HG03558 (cell line): Measurements from ENCODE around the gene FAM177B.

ENCODE experiments used
- ATAC-seq: cut with Tn5 transposase; IDR thresholded peaks from one replicate; pipeline ENCODE4 v1.9.1; 2021; ENCODE audit warnings: moderate number of reproducible peaks; ENCODE audit not compliant: unreplicated experiment; ENCODE audit errors: extremely low read depth

Gene FAM177B

DNA sequence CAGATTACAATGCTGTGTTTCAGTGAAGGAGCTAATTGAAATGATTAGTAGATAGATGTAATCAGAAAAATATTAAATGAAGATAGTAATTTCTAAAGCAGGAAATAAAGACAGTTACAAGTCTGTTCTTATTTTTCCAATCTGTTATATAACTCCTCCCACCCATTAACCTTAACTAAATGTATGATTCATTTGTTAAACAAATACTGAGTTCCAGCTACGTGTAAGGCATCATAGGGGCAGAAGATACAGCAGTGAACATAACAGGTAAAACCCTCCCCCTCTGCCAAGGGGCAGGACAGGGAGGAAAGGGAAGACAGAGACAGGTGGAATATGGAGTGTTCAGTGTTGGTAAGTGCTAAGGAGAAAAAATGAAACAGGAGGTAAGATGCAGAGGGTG, at the start of gene FAM177B:
Gene FAM177B (plus strand): TSS at position 231 of the 400 bp plus-strand sequence. CDS start 9,344 bp downstream, outside the sequence.
- ATAC-seq: no peak

DNA sequence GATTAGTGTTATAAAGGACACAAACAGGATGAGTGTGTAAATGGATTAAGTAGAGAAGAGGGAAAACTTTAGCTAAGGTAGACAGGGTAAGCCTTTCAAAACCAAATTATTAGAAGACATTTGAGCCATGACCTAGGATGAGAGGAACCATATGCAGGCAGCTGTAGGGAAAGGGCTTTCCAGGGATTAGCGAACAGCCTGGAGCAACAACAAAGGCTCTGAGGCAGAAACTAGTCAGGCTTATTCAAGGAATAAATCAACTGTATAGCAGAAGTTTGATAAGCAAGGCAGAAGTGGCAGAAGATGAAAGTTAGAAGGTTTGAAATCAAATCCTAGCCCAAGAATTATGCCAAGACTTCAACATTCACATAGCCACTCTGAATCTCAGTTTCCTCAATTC, 46.0 kb upstream of the FAM177B start:
- ATAC-seq: no peak

DNA sequence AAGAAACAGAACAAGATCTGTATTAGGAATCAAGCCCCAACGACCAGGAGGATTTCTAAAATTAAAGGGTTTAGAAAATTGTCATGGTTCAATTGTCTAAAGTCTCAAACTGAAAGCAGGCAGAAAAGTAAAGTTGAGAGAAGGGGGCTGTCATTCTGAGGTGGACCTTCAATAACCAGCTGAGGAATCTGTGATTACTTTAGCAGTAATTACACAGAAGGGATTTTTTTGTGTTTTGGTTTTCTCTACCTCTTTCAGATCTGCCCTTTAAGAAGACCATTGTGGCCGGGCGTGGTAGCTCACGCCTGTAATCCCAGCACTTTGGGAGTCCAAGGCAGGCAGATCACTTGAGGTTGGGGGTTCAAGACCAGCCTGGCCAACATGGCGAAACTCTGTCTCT, 42.1 kb upstream of the FAM177B start:
- ATAC-seq: no peak

DNA sequence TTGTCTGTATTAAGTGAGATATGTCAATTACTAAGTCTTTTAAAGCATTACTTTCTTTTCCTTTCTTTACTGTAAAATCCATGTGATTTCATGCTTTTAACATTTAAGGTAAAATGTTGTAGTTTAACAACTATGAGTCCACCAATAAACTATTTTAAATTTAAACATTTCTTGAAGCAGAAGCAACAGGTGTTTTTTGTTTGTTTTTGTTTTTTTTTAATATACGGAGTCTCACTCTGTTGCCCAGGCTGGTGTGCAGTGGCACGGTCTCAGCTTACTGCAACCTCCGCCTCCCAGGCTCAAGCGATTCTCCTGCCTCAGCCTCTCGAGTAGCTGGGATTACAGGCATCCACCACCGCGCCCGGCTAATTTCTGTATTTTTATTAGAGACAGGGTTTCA, 40.3 kb upstream of the FAM177B start:
- ATAC-seq: no peak

DNA sequence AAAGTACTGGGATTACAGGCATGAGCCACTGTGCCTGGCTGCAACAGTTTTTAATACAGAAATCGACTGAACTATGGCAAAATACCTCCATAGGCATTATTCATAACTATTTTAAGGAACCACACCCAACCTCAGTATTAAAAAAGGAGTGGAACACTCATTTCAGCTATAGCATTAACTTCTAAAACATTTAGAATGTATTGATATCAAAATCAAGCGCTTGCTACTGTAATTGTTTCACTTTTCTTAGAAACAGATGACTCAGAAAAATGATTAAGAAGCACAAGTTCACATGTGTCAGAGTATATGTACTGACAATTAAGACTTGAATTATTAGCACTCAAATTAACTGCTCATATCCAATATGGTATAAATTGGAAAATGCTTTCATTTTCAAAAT, 39.8 kb upstream of the FAM177B start:
- no peak for ATAC-seq

DNA sequence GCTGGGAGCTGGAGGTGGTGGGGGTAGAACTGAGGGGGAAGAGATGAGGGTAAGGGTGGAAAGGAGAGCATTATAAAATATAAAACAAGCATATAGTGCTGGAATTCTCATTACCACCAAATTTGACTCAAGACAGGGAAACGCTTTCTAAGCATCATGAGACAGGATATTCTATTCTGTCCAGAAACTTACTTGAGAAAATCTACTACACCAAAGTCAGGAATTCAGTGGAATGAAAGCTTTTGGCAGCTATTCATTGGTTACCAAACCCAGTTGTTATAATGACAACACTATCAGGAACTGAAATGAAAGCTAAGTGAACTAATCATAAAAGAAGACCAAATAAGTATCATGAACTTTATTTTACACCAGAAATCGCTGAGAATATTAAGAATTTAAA, 39.2 kb upstream of the FAM177B start:
- no peak for ATAC-seq

DNA sequence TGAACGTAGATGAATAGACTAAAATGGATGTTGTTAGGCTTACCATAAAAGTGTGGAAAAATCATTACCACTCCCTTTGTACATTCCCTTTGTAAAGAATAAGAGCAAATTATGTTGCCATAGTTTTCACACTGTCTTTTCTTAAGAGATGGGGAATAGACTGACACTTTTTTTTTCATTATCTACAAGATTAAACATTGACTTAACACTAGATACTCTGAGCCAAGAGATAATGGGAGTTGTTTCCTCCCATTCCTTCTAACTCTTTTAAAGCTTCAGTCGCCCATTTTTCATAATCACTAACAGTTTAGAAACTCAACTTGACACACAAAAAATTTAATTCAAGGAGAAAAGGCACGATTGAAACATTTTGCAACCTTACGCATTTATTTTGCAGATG, 34.8 kb upstream of the FAM177B start:
- ATAC-seq: no peak

DNA sequence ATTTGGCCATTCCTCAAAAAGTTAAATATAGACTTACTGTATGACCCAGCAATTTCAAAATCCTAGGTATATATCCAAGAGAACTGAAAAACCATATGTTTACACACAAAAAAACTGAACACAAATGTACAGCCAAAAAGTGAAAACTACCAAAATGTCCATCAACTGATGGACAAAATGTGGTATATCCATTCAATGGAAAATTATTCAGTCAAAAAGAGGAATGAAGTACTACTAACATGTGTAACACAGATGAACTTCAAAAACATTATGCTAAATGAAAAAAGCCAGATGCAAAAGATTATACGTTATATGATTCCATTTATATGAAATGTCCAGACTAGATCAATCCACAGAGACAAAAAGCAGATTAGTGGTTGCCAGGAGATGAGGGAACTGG, 32.7 kb upstream of the FAM177B start:
- ATAC-seq: no peak

DNA sequence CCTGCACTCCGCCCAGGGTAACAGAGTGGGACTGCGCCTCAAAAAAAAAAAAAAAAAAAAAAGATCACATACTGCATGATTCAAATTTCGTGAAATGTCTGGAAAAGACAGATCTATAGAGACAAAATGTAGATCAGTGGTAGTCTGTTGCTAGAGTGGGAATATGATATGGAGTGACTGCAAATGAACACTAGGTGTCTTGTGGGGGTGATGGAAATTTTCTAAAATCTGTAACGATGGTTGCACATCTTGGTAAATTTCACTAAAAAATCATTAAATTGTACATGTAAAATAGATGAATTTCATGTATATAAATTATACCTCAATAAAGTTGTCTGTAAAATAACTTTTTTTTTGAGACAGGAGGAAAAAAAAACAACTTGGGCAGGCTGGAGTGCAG, 30.2 kb upstream of the FAM177B start:
- no peak for ATAC-seq

DNA sequence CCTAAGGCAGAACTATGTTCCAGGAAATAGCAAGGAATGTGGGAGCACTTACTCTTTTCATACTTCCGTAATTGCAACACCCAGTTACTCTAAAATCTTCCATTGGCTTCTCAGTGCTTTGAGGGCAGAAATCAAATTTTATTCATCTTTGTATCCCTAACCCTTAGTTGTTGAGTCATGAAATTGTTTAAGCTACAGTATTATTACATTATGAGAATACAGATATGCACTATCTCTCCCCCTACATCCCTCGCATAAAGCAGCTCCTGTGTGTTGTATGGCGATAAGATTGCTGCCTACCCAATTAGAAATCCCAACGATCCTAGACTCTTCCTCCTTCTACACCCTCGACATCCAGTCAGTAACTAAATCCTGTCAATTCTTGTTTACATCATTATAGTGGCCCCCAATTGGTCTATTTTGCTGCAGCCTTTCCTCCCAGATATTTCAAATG, 27.3 kb upstream of the FAM177B start:
- ATAC-seq: no peak

DNA sequence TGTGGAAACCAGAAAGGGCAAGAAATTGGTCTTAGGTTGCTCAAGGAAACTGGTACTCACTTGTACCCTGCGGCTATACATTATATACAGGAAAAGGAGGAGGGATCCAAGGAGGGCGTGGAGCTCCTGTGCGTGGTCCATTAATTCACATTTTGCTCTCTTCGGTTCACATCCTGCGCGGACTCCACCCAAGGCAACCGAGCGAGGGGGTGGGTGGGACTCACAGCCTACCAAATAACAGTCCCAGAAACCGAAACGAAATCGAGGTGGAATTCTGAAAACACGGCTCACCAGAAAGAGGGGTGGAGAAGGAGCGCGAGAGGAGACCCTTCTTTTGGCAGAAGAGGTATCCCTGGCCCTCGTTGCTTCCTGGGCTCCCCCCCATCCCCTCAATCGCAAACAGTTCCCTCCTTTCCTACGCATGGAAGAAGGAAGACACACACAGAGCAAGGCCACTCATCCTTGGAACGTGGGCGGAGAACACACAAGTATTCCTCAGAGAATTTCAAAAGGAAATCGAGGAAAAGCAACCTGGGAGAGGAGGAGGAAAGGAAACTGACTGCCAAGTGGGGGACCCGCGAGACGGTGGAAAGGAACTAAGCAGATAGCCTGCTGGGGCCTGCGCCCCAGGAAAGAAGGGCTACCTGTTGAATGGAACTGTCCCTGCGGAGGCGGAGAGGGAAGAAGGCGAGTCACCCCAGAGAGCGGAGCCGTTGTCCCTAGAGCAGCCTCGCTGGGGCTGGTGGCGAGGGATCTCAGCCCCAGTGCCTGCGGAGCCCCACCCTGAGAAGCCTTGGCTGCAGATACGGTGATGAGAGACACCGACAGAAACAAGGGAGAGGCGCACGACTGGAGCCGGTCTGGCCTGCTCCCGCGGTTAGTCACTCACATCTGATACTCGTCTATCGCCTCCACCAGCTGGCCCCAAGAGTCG, 25.4 kb upstream of the FAM177B start:
- ATAC-seq: peak; percentile 22

DNA sequence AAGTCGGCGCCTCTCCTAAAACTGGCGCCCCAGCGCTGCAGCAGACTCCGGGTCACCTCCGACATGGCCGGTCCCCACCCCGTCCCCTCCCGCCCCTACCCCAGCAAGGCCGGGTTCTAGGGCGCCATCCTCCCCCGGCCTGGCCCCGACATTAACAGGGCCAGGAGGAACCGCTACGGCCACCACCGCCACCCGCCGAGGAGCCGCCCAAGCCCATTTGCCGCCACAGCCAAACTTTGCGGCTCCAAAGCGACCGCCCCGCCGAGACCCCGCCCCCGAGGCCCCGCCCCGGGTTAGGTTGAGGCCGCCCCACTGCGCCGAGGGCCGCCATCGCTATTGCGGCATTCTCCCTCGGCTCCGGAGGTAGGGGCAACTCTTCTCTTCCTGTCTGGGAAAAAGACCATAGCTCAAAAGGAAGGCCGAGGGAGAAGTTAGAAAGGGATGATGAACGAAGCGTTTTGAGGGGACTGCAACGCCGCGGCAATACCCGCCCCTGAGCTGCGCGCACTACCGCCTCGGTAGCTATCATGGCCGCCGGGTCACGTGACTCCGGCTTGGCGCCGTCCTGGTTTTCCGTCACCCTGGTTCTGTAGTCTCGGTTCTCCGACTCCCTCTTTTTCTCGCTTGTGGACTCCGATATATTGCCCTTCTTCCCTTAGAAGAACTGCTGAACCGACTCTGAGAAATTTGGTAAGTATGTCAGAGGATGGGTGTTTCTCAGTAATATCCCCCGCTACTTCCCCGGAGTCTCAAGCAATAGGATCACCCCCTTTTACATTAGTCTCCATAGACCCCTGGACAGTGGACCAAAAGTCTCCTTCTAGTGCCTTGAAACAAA, 24.5 kb upstream of the FAM177B start, which contains the start of the genes AIDA and BROX:
Gene AIDA (minus strand): TSS at position 239 of the 838 bp plus-strand sequence. CDS start 174 bp downstream, at position 65.
Gene BROX (plus strand): TSS at position 312 of the 838 bp plus-strand sequence. CDS start 3,136 bp downstream, outside the sequence.
- ATAC-seq: peak; percentile 48

DNA sequence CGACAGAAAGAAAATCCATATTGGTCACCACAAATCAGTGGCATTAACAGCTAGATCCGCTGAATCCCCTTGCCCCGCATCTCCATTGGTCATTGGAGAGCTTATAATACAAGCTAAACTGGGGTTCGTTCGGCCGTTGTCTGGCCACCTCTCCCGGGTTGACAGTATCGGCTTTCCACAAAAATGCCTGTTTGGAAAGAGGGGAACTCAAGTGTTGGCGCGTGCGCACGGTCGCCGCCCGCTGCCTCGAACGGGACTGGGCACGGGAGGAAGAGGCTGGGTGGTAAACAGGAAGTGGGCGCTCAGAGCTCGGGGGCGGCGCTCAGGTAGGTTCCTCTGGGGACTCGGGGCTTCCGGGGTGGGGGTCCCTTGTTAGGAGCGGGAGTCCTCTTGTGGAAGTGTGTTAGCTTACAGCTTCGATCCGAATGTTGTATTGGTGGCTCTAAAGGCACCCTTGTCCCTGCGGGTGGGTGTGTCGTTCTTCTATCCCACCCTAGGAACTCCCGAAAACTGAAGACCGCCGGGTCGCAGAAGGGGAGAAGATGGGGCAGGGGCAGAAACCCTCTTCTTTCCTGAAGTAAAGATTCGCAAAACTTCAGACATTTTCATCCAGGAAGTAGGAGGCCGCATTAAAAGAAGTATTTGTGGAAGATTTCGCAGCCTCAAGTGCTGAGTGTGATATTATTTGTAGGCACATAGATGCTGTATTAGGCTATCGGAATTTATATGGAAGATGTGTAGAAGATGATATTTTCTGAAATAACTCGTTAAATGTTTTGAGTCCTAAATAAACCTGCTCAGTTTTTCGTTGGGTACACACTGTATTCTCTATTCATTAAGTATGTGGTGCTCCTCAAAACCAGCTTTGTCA, 23.7 kb upstream of the FAM177B start:
- ATAC-seq: peak; percentile 59

DNA sequence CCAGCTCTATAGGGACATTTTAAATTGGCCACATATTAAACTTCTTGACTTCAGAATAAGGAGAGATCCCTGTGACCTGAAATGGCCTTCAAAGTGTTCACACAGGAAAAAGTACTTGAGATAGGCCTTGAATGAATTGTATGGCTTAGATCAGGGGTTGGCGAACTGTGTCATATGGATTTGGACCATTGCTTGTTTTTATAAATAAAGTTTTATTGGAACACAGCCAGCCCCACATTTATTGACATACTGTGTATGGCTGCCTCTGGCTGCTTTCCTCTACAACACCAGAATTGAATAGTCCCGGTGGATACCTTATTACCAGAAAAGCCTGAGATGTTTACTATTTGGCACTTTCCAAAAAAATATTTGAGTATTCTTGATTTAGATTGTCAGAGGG, 20.6 kb upstream of the FAM177B start:
- ATAC-seq: no peak

DNA sequence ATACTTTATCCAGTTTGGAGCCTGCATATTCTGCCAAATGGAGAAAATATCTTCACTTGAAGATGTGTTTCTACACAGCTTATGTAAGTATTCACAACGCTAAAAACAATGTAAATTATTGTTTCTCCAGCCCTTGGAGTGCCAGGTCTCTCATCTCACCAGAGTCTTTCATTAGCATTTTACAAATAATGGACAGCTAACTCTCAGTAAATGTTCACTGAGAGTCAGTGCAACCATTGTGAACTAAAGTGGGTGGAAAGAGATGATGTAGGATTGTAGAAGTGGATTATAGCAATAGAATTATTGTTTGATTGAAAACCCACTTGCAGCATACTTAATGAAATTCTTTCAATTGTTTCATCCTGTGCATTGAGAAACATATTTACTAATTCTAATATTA, 8.3 kb upstream of the FAM177B start:
- ATAC-seq: no peak

DNA sequence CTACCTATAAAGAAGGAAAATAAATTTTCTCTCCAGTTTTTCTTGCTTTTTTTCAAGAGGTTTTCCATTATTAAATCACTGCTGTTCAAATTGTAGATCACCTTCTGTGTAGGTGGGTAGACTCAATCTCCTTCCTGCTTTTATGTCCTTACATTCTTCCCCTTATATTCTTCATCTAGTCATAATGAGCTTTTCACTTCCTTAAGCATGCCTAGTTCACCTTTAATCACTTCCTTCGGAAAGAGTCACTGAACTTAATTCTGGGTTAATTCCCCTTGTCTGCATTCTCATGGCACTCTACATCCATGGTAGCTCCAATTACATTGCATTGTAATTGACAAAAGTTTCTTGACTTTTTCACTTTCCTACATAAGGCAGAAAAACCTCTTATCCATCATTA, 6.1 kb upstream of the FAM177B start:
- ATAC-seq: no peak

DNA sequence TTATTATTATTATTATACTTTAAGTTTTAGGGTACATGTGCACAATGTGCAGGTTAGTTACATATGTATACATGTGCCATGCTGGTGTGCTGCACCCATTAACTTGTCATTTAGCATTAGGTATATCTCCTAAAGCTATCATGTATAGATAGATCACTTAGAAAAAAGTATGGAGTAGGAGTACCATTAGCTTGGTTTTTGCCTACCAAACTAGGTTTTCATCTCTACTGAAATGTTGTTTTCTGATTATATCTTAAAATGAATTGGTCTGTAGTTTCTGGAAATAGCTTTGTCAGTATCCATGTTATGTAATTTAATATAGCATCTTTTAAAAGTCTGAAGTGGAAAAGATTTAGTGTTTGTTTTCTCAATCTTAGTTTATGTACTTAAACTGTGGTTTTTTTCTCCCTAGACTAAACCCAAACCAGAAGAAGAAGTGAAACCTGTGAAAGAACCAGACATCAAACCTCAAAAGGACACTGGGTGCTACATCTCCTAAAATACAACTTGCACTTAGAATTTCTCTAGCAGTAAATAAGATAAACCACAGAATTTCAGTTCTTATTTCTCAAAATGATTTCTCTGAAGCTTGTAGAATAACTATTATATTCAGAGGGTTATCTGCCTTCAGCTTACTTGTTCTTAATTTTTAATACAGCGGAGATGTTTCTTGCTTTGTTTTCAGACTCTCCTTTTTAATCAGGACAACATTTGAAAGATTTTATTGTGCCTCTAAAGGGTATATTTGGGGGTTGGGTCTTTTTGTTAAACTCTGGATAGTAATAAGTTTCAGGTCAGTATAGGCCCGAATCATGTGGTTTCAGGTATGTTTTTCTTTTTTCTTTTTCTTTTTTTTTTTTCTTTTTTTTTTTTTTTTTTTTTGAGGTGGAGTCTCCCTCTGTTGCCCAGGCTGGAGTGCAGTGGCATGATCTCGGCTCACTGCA, 4.5 kb upstream of the FAM177B start:
- ATAC-seq: peak; percentile 96

DNA sequence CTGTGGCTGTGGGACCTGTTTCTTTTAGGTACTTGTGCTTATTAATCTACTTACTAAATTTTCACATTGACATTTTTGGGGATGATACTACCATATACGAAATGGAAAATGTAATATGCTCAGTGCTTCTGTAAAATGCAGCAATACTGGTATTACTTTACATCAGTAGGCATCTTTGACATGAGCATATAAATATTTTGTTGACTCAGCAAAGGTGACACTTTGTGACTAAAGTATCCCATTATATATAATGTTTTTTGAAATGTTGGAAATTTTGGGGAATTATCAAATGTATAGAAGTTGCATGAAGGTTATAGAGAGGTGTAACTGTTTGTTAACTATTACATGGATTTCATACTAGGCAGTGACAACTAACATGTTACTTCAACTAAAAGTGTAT, 2.3 kb upstream of the FAM177B start:
- ATAC-seq: no peak

DNA sequence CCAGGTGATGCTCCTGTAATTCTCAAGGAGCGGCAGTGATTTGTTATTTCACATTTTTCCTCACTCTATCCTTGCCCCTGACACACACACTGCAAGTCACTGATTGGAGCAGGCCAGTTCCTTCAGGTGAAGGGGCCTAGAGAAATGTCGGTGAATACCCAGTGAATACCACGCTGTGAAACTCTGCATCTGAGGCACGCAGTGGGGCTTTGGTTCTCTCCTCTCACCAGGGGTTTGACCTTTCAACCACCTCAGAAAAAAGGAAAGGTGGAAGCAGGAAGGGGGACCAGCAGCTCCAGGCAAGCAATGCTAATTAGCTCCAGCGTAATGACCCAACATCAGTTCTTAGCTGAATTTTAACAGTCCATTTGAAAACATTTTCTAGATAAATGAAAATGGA, 532 bp upstream of the FAM177B start:
- no peak for ATAC-seq
